ENCODE results near the gene PARP3. TPM values are rescaled to one million over a fixed set of nuclear protein-coding genes. Genes with fewer than 3 reads are reported as not detected.
A peak's percentile ranks its signal among the peaks of the same experiment; 100 is the strongest.

Gene PARP3
- total and polyA plus RNA-seq, 9 of the 15 experiments (the other 6 are each of a cell fraction or from before 2014, with no cell fraction given): 0.46 to 6.6 (median 4.5) TPM

- Histone ChIP-seq H3K27me3 (ENCODE audit: control insufficient read depth in 2 of 2, insufficient read depth in 2 of 2, low read length in 2 of 2) (no peaks in the 10 kb centered on the region), H3K4me3 (peak overlapping the region; percentile 55; the same call in 1 of the 2 replicates), H4K20me1 (replicated peaks; ENCODE audit: control insufficient read depth, insufficient read depth, low read length) (no peaks in the 10 kb centered on the region), H3K9me3 (replicated peaks; ENCODE audit: control insufficient read depth, insufficient read depth, low read depth, low read length) (no peaks in the 10 kb centered on the region), H3K9ac (ENCODE audit: insufficient read depth in 1 of 2, low read depth in 2 of 2, low read length in 2 of 2) (peak overlapping the region; percentile 51 to 94), H3K4me2 (ENCODE audit: insufficient read depth, low read length) (peak overlapping the region; percentile 96), H3K4me1 (replicated peaks in 1 of 2; ENCODE audit: control insufficient read depth in 2 of 2, insufficient read depth in 2 of 2, low read length in 2 of 2) (peaks cover 35 to 68% of the 10 kb centered on the region in 2 experiments; a peak in 4 of 5 replicates), H3K36me3 (ENCODE audit: control insufficient read depth, insufficient read depth, low read length) (peaks cover 34% of the 10 kb centered on the region; the same call in 2 of the 3 replicates), H3K9me1 (ENCODE audit: control insufficient read depth, insufficient read depth, low read length) (no peaks in the 10 kb centered on the region), H3K27ac (ENCODE audit: extremely low read depth, low read depth, low read length) (peak overlapping the region; percentile 28; the same call in 2 of the 3 replicates), H3K79me2 (ENCODE audit: control insufficient read depth, insufficient read depth, low read length) (peaks cover 47% of the 10 kb centered on the region), H2AFZ (ENCODE audit: low read depth, low read length) (no peak overlapping the region)
- ChIA-PET CTCF (ENCODE audit: low intra/inter-chr PET ratio) (no interaction called here), POLR2A (interaction anchor here (0.7 to 5.2 kb wide), 3 partner anchors 8 to 147 kb away, joined by 3 to 105 read pairs (median 3); partner anchors contain the start of gene RPL29)
- in situ Hi-C loops (cut with MboI): no loop called here
- BruUV-seq (replicated peaks): no TSS peak
- FAIRE-seq: no peak
- DNase-seq (ENCODE audit: extremely low read depth in 1 of 4, low spot score in 3 of 4): no peak
- WGBS (ENCODE audit: insufficient coverage, low coverage, missing lambda C conversion rate): 56% methylated on average over 3 of the region's 6 CpGs
- intact Hi-C loops (cut with micrococcal nuclease): no loop called here
- ATAC-seq: no peak
- TF ChIP-seq RBM39 (optimal IDR thresholded peaks at IDR 0.05; ENCODE audit: low read depth, low read length) (no peak), NFE2 (IDR thresholded peaks at IDR 0.05; ENCODE audit: low read depth) (no peak), PREB (CRISPR knock-in tag; IDR thresholded peaks at IDR 0.05) (no peak), NCOA2 (IDR thresholded peaks at IDR 0.05; ENCODE audit: partially characterized antibody in 2 of 2) (no peak), RBFOX2 (IDR thresholded peaks at IDR 0.05; ENCODE audit: low read depth, low read length) (peak; percentile 63), MITF (IDR thresholded peaks at IDR 0.05) (no peak), ARID2 (IDR thresholded peaks at IDR 0.05) (no peak), L3MBTL2 (IDR thresholded peaks at IDR 0.05) (no peak), CHAMP1 (IDR thresholded peaks at IDR 0.05) (no peak), POLR2G (IDR thresholded peaks at IDR 0.05; ENCODE audit: low read depth, low read length) (peak; percentile 58)
These were observed 42.9 kb downstream of the PARP3 start for GRCh38 chr3:51985063-51985462.
